HG03378 (cell line): ENCODE measurements around the gene CHCHD4.

Experiments used
- ATAC-seq: cut with Tn5 transposase; IDR thresholded peaks from one replicate; pipeline ENCODE4 v1.9.1; 2021; ENCODE audit warnings: mild to moderate bottlenecking, moderate library complexity; ENCODE audit not compliant: unreplicated experiment

Gene CHCHD4

GRCh38 chr3:14124615-14125192, at the start of gene CHCHD4, which contains the start of gene TMEM43:
TSS of gene CHCHD4 (minus strand) at chr3:14124870. CDS start at chr3:14124676, 194 bp downstream.
TSS of gene TMEM43 (plus strand) at chr3:14125052. CDS start at chr3:14125194, 142 bp downstream.
- ATAC-seq = peak; percentile 91

- ATAC-seq = no peak
These were observed 47.8 kb upstream of the CHCHD4 start for GRCh38 chr3:14172496-14172895.

GRCh38 chr3:14170531-14171159, 46.0 kb upstream of the CHCHD4 start:
- ATAC-seq = no peak

- ATAC-seq = no peak
These were observed 45.2 kb upstream of the CHCHD4 start for GRCh38 chr3:14169871-14170270.

GRCh38 chr3:14169435-14169834, 44.8 kb upstream of the CHCHD4 start:
- ATAC-seq = no peak

GRCh38 chr3:14166877-14167603, 42.4 kb upstream of the CHCHD4 start:
- no peak for ATAC-seq

- ATAC-seq = no peak
These were observed 37.5 kb upstream of the CHCHD4 start for GRCh38 chr3:14162178-14162577.

GRCh38 chr3:14161282-14161681, 36.6 kb upstream of the CHCHD4 start:
- no peak for ATAC-seq

- no peak for ATAC-seq
These were observed 34.8 kb upstream of the CHCHD4 start for GRCh38 chr3:14159426-14159825.

- no peak for ATAC-seq
These were observed 33.7 kb upstream of the CHCHD4 start for GRCh38 chr3:14158370-14158769.

- ATAC-seq = no peak
These were observed 33.3 kb upstream of the CHCHD4 start for GRCh38 chr3:14157951-14158350.

- ATAC-seq = no peak
These were observed 32.3 kb upstream of the CHCHD4 start for GRCh38 chr3:14156843-14157561.

- no peak for ATAC-seq
These were observed 31.5 kb upstream of the CHCHD4 start for GRCh38 chr3:14156201-14156600.

- no peak for ATAC-seq
These were observed 30.3 kb upstream of the CHCHD4 start for GRCh38 chr3:14154895-14155440.

- no peak for ATAC-seq
These were observed 29.6 kb upstream of the CHCHD4 start for GRCh38 chr3:14154276-14154675.

GRCh38 chr3:14153663-14154062, 29.0 kb upstream of the CHCHD4 start:
- no peak for ATAC-seq

GRCh38 chr3:14152963-14153355, 28.3 kb upstream of the CHCHD4 start:
- ATAC-seq = no peak

GRCh38 chr3:14152233-14152962, 27.7 kb upstream of the CHCHD4 start:
- ATAC-seq = no peak

GRCh38 chr3:14151471-14152083, 26.9 kb upstream of the CHCHD4 start:
- ATAC-seq = no peak
